Mesenchymal stem cell (in vitro differentiated cells and primary cell): Measurements from ENCODE around the gene PLXNC1.

ENCODE experiments used
- DNase-seq: peaks from one replicate; pipeline ENCODE4 v3.0.0-alpha.2; 2013
- H2AFZ ChIP-seq: one replicate; pipeline ENCODE4 v1.6.1; 2013; ENCODE audit warnings: low read depth, mild to moderate bottlenecking, control low read depth, inconsistent platforms, low read length, moderate library complexity
- H2AK5ac ChIP-seq: 2 replicates; pipeline ENCODE4 v1.6.1; 2013; ENCODE audit warnings: low read length, moderate library complexity, mild to moderate bottlenecking, inconsistent platforms; ENCODE audit not compliant: severe bottlenecking
- H2BK120ac ChIP-seq: one replicate; pipeline ENCODE4 v1.6.1; 2013; ENCODE audit warnings: low read depth, mild to moderate bottlenecking, inconsistent platforms, low read length, moderate library complexity
- H2BK12ac ChIP-seq, 2 experiments: one replicate each; pipeline ENCODE4 v1.6.1; 2013; ENCODE audit warnings: inconsistent platforms in 2 of 2, low read length in 2 of 2, mild to moderate bottlenecking in 2 of 2, moderate library complexity in 2 of 2, control low read depth in 1 of 2
- H2BK15ac ChIP-seq: one replicate; pipeline ENCODE4 v1.6.1; 2013; ENCODE audit warnings: mild to moderate bottlenecking, low read depth, inconsistent platforms; ENCODE audit not compliant: poor library complexity, severe bottlenecking
- H2BK5ac ChIP-seq: 2 replicates; pipeline ENCODE4 v1.6.1; 2013; ENCODE audit warnings: low read depth, mild to moderate bottlenecking, low read length, control low read depth, inconsistent platforms; ENCODE audit not compliant: poor library complexity, severe bottlenecking
- H3K14ac ChIP-seq, 2 experiments: one replicate each; pipeline ENCODE4 v1.6.1; 2013; ENCODE audit warnings: inconsistent platforms in 2 of 2, low read length in 2 of 2, control low read depth in 1 of 2, mild to moderate bottlenecking in 1 of 2, moderate library complexity in 1 of 2
- H3K18ac ChIP-seq, 2 experiments: one replicate each; pipeline ENCODE4 v1.6.1; 2013; ENCODE audit warnings: inconsistent platforms in 2 of 2, low read length in 2 of 2, control low read depth in 1 of 2, low read depth in 1 of 2, mild to moderate bottlenecking in 1 of 2
- H3K23ac ChIP-seq, 2 experiments: one replicate each; pipeline ENCODE4 v1.6.1; 2013; ENCODE audit warnings: inconsistent platforms in 2 of 2, low read length in 2 of 2, mild to moderate bottlenecking in 2 of 2, moderate library complexity in 2 of 2, control low read depth in 1 of 2
- H3K27ac ChIP-seq: 2 replicates; pipeline ENCODE4 v1.5.1; 2013; ENCODE audit warnings: mild to moderate bottlenecking, moderate library complexity, low read length, control low read depth, inconsistent platforms; ENCODE audit not compliant: poor library complexity, severe bottlenecking
- H3K27me3 ChIP-seq, 2 experiments: 2 replicates each; pipeline versions ENCODE4 v1.6.1 to v1.7.0; 2013; ENCODE audit warnings: low read length in 2 of 2, mild to moderate bottlenecking in 2 of 2, moderate library complexity in 2 of 2, control low read depth in 1 of 2, inconsistent platforms in 1 of 2; ENCODE audit not compliant: control insufficient read depth in 1 of 2, insufficient read depth in 1 of 2
- H3K36me3 ChIP-seq, 2 experiments: 2 replicates each; pipeline versions ENCODE4 v1.6.1 to v1.7.0; 2013; ENCODE audit warnings: low read length in 2 of 2, control low read depth in 1 of 2, inconsistent platforms in 1 of 2, low read depth in 1 of 2, mild to moderate bottlenecking in 1 of 2; ENCODE audit not compliant: insufficient read depth in 2 of 2, control insufficient read depth in 1 of 2
- H3K4ac ChIP-seq, 2 experiments: one replicate each; pipeline ENCODE4 v1.6.1; 2013; ENCODE audit warnings: inconsistent platforms in 2 of 2, low read length in 2 of 2, mild to moderate bottlenecking in 2 of 2, moderate library complexity in 2 of 2, control low read depth in 1 of 2, low read depth in 1 of 2
- H3K4me1 ChIP-seq: 2 replicates; pipeline ENCODE4 v1.6.1; 2013; ENCODE audit warnings: low read depth, low read length, control low read depth; ENCODE audit not compliant: control insufficient read depth, insufficient read depth
- H3K4me2 ChIP-seq: 2 replicates; pipeline ENCODE4 v1.6.1; 2013; ENCODE audit warnings: low read length, mild to moderate bottlenecking, inconsistent platforms; ENCODE audit not compliant: poor library complexity, severe bottlenecking
- H3K4me3 ChIP-seq, 2 experiments: 2 replicates each; pipeline versions ENCODE4 v1.5.1 to v1.7.0; 2013; ENCODE audit warnings: low read length in 2 of 2, mild to moderate bottlenecking in 2 of 2, control low read depth in 1 of 2, low read depth in 1 of 2; ENCODE audit not compliant: insufficient read depth in 1 of 2
- H3K79me1 ChIP-seq: replicated peaks from 2 replicates; pipeline ENCODE4 v1.6.1; 2013; ENCODE audit warnings: mild to moderate bottlenecking, control low read depth, low read length, inconsistent platforms; ENCODE audit not compliant: poor library complexity, severe bottlenecking
- H3K9ac ChIP-seq: 2 replicates; pipeline ENCODE4 v1.7.0; 2013; ENCODE audit warnings: mild to moderate bottlenecking, low read length, moderate library complexity
- H3K9me3 ChIP-seq: 2 replicates; pipeline ENCODE4 v1.7.0; 2013; ENCODE audit warnings: mild to moderate bottlenecking, low read length; ENCODE audit not compliant: control insufficient read depth
- H4K8ac ChIP-seq: one replicate; pipeline ENCODE4 v1.6.1; 2013; ENCODE audit warnings: inconsistent platforms, mild to moderate bottlenecking, low read length, moderate library complexity
- H4K91ac ChIP-seq: one replicate; pipeline ENCODE4 v1.6.1; 2013; ENCODE audit warnings: mild to moderate bottlenecking, low read length, inconsistent platforms
- WGBS: methylation state at CpG from one replicate; pipeline ENCODE4 v1.1.7; 2013; ENCODE audit warnings: mixed read lengths; 5-methylcytosine and 5-hydroxymethylcytosine counted together

PLXNC1 gene

GRCh38 chr12:94148739-94149118, 352 bp downstream of the PLXNC1 start:
- H3K4me1 ChIP-seq: peaks cover 27% of the 10 kb centered on the region
- 0% methylated on average over 23 of the region's 62 CpGs for WGBS
- H4K91ac ChIP-seq: no peak overlapping the region
- no peak overlapping the region for H3K23ac ChIP-seq
- no peak overlapping the region for H3K14ac ChIP-seq
- peak overlapping the region; percentile 90 for H3K4me2 ChIP-seq
- no peak overlapping the region for H3K4ac ChIP-seq
- H3K79me1 ChIP-seq: no peaks in the 10 kb centered on the region
- H2BK12ac ChIP-seq: no peak overlapping the region
- H3K27me3 ChIP-seq: peaks cover 67 to 68% of the 10 kb centered on the region in 2 experiments
- H2BK15ac ChIP-seq: no peak overlapping the region
- no peak overlapping the region for H4K8ac ChIP-seq
- H2BK5ac ChIP-seq: no peak overlapping the region
- no peak overlapping the region for H2BK120ac ChIP-seq
- H3K9ac ChIP-seq: no peak overlapping the region
- H3K36me3 ChIP-seq: no peaks in the 10 kb centered on the region
- H2AFZ ChIP-seq: no peak overlapping the region
- H3K18ac ChIP-seq: peak overlapping the region in 1 of 2 experiments; percentile 58
- H3K9me3 ChIP-seq: no peaks in the 10 kb centered on the region
- no peak overlapping the region for H2AK5ac ChIP-seq
- H3K27ac ChIP-seq: no peak overlapping the region
- peak overlapping the region; percentile 57 to 74 for H3K4me3 ChIP-seq
- DNase-seq: no peak

- H2AFZ ChIP-seq: peak overlapping the region; percentile 57
- H3K4ac ChIP-seq: no peak overlapping the region
- peak overlapping the region in 1 of 2 experiments; percentile 96 for H3K23ac ChIP-seq
- peak overlapping the region; percentile 41 for H3K9ac ChIP-seq
- no peak overlapping the region for H3K27ac ChIP-seq
- H3K4me1 ChIP-seq: peaks cover 27% of the 10 kb centered on the region
- peak overlapping the region; percentile 90 for H3K4me2 ChIP-seq
- 3% methylated on average over 65 of the region's 76 CpGs for WGBS
- DNase-seq: peak; percentile 60
- no peak overlapping the region for H2BK15ac ChIP-seq
- peak overlapping the region in 1 of 2 experiments; percentile 59 for H3K18ac ChIP-seq
- H3K36me3 ChIP-seq: no peaks in the 10 kb centered on the region
- no peaks in the 10 kb centered on the region for H3K9me3 ChIP-seq
- H2BK12ac ChIP-seq: peak overlapping the region in 1 of 2 experiments; percentile 65
- H2BK120ac ChIP-seq: no peak overlapping the region
- no peak overlapping the region for H2AK5ac ChIP-seq
- H3K79me1 ChIP-seq: no peaks in the 10 kb centered on the region
- peak overlapping the region; percentile 57 to 74 for H3K4me3 ChIP-seq
- no peak overlapping the region for H2BK5ac ChIP-seq
- H4K8ac ChIP-seq: peak overlapping the region; percentile 66
- peak overlapping the region; percentile 20 for H4K91ac ChIP-seq
- peak overlapping the region in 1 of 2 experiments; percentile 83 for H3K14ac ChIP-seq
- H3K27me3 ChIP-seq: peaks cover 63 to 70% of the 10 kb centered on the region in 2 experiments
Observed at GRCh38 chr12:94149119-94149780, 873 bp downstream of the PLXNC1 start.

- Histone ChIP-seq H4K8ac (no peak overlapping the region), H3K4ac (no peak overlapping the region), H2BK120ac (no peak overlapping the region), H3K4me3 (peak overlapping the region in 1 of 2 experiments; percentile 74), H2AFZ (no peak overlapping the region), H3K4me2 (peak overlapping the region; percentile 25), H3K27ac (no peak overlapping the region), H2BK15ac (peak overlapping the region; percentile 60), H3K18ac (peak overlapping the region in 1 of 2 experiments; percentile 27), H3K79me1 (no peaks in the 10 kb centered on the region), H3K9me3 (no peaks in the 10 kb centered on the region), H3K27me3 (peaks cover 58 to 76% of the 10 kb centered on the region in 2 experiments), H2BK12ac (peak overlapping the region in 1 of 2 experiments; percentile 65), H3K9ac (peak overlapping the region; percentile 41), H2BK5ac (no peak overlapping the region), H2AK5ac (no peak overlapping the region), H3K4me1 (peaks cover 24% of the 10 kb centered on the region), H3K14ac (peak overlapping the region in 1 of 2 experiments; percentile 37), H3K23ac (peak overlapping the region; percentile 15 to 76), H3K36me3 (no peaks in the 10 kb centered on the region), H4K91ac (peak overlapping the region; percentile 20)
- peak; percentile 59 for DNase-seq
- WGBS: 2% methylated on average over 44 of the region's 49 CpGs
Observed at GRCh38 chr12:94149781-94150239, 1.4 kb downstream of the PLXNC1 start.

GRCh38 chr12:94150240-94151121, 2.1 kb downstream of the PLXNC1 start:
- H3K9me3 ChIP-seq: no peaks in the 10 kb centered on the region
- DNase-seq: no peak
- peak overlapping the region; percentile 41 for H3K9ac ChIP-seq
- peak overlapping the region; percentile 60 for H2BK15ac ChIP-seq
- WGBS: 12% methylated on average over 33 of the region's 33 CpGs
- H3K79me1 ChIP-seq: no peaks in the 10 kb centered on the region
- no peak overlapping the region for H4K8ac ChIP-seq
- H2AK5ac ChIP-seq: no peak overlapping the region
- H2BK5ac ChIP-seq: no peak overlapping the region
- no peaks in the 10 kb centered on the region for H3K36me3 ChIP-seq
- H3K4me1 ChIP-seq: peaks cover 24% of the 10 kb centered on the region
- H3K4me3 ChIP-seq: peak overlapping the region in 1 of 2 experiments; percentile 74
- no peak overlapping the region for H3K14ac ChIP-seq
- H3K23ac ChIP-seq: peak overlapping the region in 1 of 2 experiments; percentile 15
- H2BK120ac ChIP-seq: no peak overlapping the region
- H2AFZ ChIP-seq: no peak overlapping the region
- no peak overlapping the region for H3K18ac ChIP-seq
- H2BK12ac ChIP-seq: peak overlapping the region in 1 of 2 experiments; percentile 70
- H3K27me3 ChIP-seq: peaks cover 63 to 82% of the 10 kb centered on the region in 2 experiments
- H3K4me2 ChIP-seq: peak overlapping the region; percentile 25
- H3K27ac ChIP-seq: no peak overlapping the region
- no peak overlapping the region for H4K91ac ChIP-seq
- no peak overlapping the region for H3K4ac ChIP-seq
